ENCODE data around the gene HOXD8.

DNA sequence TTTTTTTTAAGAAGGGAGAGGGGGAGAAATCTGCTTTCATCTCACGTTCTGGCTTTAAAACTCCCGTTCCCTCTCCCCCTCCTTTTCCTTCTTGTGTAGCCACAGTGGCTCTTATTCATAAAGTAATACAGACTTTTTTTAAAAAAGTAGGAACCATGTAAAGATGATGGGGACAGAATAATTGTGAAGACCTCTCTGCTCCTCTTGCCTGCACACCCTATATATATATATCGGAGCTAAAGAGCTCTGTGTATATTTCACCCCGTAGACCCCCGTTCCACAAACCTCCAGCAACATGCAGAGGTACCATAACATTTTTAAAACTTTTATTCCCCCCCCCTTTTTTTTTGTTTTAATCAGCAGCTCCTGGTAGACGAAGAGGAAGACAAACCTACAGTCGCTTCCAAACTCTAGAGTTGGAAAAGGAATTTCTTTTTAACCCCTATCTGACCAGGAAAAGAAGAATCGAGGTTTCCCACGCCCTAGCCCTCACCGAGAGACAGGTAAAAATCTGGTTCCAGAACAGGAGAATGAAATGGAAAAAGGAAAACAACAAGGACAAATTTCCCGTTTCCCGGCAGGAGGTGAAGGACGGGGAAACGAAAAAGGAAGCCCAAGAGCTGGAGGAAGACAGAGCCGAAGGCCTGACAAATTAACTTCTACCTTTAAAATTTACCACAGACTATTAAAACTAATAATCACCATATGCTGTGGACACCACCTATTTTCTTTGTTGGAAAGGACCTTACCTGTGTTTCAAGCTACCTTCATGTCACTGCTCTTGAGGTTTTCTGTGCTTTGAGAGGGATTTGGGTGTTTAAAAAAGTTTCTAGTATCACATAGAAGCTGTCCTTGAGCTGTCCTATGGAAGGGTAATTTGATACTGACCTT is 1.7 kb downstream of the HOXD8 start:
- TF ChIP-seq, protein P1, sequence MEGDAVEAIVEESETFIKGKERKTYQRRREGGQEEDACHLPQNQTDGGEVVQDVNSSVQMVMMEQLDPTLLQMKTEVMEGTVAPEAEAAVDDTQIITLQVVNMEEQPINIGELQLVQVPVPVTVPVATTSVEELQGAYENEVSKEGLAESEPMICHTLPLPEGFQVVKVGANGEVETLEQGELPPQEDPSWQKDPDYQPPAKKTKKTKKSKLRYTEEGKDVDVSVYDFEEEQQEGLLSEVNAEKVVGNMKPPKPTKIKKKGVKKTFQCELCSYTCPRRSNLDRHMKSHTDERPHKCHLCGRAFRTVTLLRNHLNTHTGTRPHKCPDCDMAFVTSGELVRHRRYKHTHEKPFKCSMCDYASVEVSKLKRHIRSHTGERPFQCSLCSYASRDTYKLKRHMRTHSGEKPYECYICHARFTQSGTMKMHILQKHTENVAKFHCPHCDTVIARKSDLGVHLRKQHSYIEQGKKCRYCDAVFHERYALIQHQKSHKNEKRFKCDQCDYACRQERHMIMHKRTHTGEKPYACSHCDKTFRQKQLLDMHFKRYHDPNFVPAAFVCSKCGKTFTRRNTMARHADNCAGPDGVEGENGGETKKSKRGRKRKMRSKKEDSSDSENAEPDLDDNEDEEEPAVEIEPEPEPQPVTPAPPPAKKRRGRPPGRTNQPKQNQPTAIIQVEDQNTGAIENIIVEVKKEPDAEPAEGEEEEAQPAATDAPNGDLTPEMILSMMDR (conservative IDR thresholded peaks at IDR 0.05; ENCODE audit: low read depth, low read length), result no peak
- TF ChIP-seq EZH2 (IDR thresholded peaks at IDR 0.05; ENCODE audit: low read length, unreplicated experiment), result no peak
